Mesendoderm (in vitro differentiated cells): ENCODE results near the gene DPAGT1.

ENCODE experiments used
- DNase-seq: peaks from one replicate; pipeline ENCODE4 v3.0.0; 2013
- H2AK5ac ChIP-seq: 2 replicates; pipeline ENCODE4 v1.6.1; 2013; ENCODE audit warnings: low read length, inconsistent platforms
- H2BK120ac ChIP-seq: 2 replicates; pipeline ENCODE4 v1.6.1; 2013; ENCODE audit warnings: low read depth, mild to moderate bottlenecking, low read length, moderate library complexity, mixed read lengths
- H2BK15ac ChIP-seq: replicated peaks from 2 replicates; pipeline ENCODE4 v1.6.1; 2013; ENCODE audit warnings: low read depth, mild to moderate bottlenecking, moderate library complexity
- H2BK5ac ChIP-seq: 2 replicates; pipeline ENCODE4 v1.6.1; 2013; ENCODE audit warnings: low read length, inconsistent platforms
- H3K18ac ChIP-seq: 2 replicates; pipeline ENCODE4 v1.6.1; 2013; ENCODE audit warnings: mild to moderate bottlenecking, low read length, mixed read lengths
- H3K23ac ChIP-seq: one replicate; pipeline ENCODE4 v1.6.1; 2013; ENCODE audit warnings: low read length
- H3K27ac ChIP-seq: 2 replicates; pipeline ENCODE4 v1.5.1; 2013; ENCODE audit warnings: low read depth, mild to moderate bottlenecking, inconsistent platforms, low read length, moderate library complexity
- H3K27me3 ChIP-seq: 2 replicates; pipeline ENCODE4 v1.6.1; 2013; ENCODE audit warnings: low read length, control low read depth, mild to moderate bottlenecking, inconsistent platforms; ENCODE audit not compliant: insufficient read depth, poor library complexity
- H3K36me3 ChIP-seq: 2 replicates; pipeline ENCODE4 v1.6.1; 2013; ENCODE audit warnings: low read length, inconsistent platforms; ENCODE audit not compliant: control insufficient read depth, insufficient read depth
- H3K4ac ChIP-seq: one replicate; pipeline ENCODE4 v1.6.1; 2013; ENCODE audit warnings: low read depth, mild to moderate bottlenecking, low read length, moderate library complexity
- H3K4me1 ChIP-seq: 2 replicates; pipeline ENCODE4 v1.6.1; 2013; ENCODE audit warnings: low read depth, low read length, inconsistent platforms; ENCODE audit not compliant: control insufficient read depth
- H3K4me2 ChIP-seq: 2 replicates; pipeline ENCODE4 v1.6.1; 2013; ENCODE audit warnings: low read length
- H3K4me3 ChIP-seq: 2 replicates; pipeline ENCODE4 v1.5.1; 2013; ENCODE audit warnings: mild to moderate bottlenecking, low read length
- H3K56ac ChIP-seq: one replicate; pipeline ENCODE4 v1.6.1; 2013; ENCODE audit warnings: low read length
- H3K79me1 ChIP-seq: 2 replicates; pipeline ENCODE4 v1.6.1; 2013; ENCODE audit warnings: low read length, inconsistent platforms
- H3K79me2 ChIP-seq: 2 replicates; pipeline ENCODE4 v1.6.1; 2013; ENCODE audit warnings: mild to moderate bottlenecking, low read length; ENCODE audit not compliant: control insufficient read depth, insufficient read depth
- H3K9ac ChIP-seq: 2 replicates; pipeline ENCODE4 v1.6.1; 2013; ENCODE audit warnings: low read length, inconsistent platforms
- H4K5ac ChIP-seq: one replicate; pipeline ENCODE4 v1.6.1; 2013; ENCODE audit warnings: low read length
- H4K8ac ChIP-seq: one replicate; pipeline ENCODE4 v1.6.1; 2013; ENCODE audit warnings: low read depth, mild to moderate bottlenecking, control low read depth, low read length, moderate library complexity
- WGBS: extraction: QIAGEN DNeasy Blood & Tissue Kit; methylation state at CpG from one replicate; pipeline ENCODE4 v1.1.7; 2013; ENCODE audit warnings: low lambda C conversion rate, missing lambda C conversion rate; ENCODE audit not compliant: insufficient coverage; ENCODE audit errors: extremely low coverage; 5-methylcytosine and 5-hydroxymethylcytosine counted together

DPAGT1 gene

DNA sequence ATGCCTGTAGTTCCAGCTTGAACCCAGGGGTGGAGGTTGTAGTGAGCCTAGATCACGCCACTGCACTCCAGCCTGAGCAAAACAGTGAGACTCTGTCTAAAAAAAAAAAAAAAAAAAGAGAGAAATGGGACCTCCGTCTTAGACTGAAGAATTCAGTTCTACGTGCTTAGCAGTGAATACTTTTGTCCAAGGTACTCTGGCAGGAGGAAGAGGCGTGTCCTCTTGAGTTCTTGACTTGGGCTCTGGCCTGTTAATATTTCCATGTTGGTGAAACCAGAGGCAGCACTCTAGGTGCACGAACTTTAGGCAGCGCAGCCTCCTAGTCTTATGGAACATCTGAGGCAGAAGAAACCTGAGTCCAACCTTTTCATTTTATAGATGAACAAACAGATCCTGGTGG is 14.5 kb downstream of the DPAGT1 start:
- H3K4me3 ChIP-seq, result no peak overlapping the region
- no peak overlapping the region for H2BK5ac ChIP-seq
- no peak overlapping the region for H2AK5ac ChIP-seq
- H2BK120ac ChIP-seq, result no peak overlapping the region
- no peak overlapping the region for H4K8ac ChIP-seq
- no peak overlapping the region for H3K4me2 ChIP-seq
- peaks cover 6% of the 10 kb centered on the region for H3K79me1 ChIP-seq
- H2BK15ac ChIP-seq, result no peak overlapping the region
- no peaks in the 10 kb centered on the region for H3K27me3 ChIP-seq
- H3K9ac ChIP-seq, result no peak overlapping the region
- peaks cover 7% of the 10 kb centered on the region for H3K79me2 ChIP-seq
- no peak overlapping the region for H3K23ac ChIP-seq
- H3K18ac ChIP-seq, result no peak overlapping the region
- no peak overlapping the region for H3K56ac ChIP-seq
- H3K4me1 ChIP-seq, result peaks cover 5% of the 10 kb centered on the region
- no CpG with 5 or more reads among the region's 6 CpGs for WGBS
- H3K4ac ChIP-seq, result no peak overlapping the region
- no peaks in the 10 kb centered on the region for H3K36me3 ChIP-seq
- no peak overlapping the region for H3K27ac ChIP-seq
- DNase-seq, result no peak
- no peak overlapping the region for H4K5ac ChIP-seq

DNA sequence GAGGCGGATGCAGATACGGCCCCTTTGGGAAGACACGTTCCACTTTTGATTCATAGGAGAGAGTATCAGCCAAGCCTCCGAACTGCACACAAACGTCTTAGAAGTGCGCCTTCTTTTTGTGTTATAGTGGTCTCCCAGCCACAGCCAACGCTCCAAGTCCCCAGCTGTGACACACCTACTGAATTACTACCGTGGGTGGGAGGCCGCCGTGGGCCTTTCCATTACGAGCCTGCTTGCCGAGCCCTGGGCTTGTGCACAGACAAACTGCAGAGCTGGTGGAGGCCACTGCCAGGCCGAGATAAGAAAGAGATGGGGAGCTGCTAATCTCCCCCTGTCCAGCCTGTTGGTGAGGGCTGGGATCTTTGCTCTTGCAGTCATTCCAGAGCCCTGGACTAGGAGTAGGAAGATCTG is 16.2 kb downstream of the DPAGT1 start:
- H3K18ac ChIP-seq, result no peak overlapping the region
- no peak for DNase-seq

DNA sequence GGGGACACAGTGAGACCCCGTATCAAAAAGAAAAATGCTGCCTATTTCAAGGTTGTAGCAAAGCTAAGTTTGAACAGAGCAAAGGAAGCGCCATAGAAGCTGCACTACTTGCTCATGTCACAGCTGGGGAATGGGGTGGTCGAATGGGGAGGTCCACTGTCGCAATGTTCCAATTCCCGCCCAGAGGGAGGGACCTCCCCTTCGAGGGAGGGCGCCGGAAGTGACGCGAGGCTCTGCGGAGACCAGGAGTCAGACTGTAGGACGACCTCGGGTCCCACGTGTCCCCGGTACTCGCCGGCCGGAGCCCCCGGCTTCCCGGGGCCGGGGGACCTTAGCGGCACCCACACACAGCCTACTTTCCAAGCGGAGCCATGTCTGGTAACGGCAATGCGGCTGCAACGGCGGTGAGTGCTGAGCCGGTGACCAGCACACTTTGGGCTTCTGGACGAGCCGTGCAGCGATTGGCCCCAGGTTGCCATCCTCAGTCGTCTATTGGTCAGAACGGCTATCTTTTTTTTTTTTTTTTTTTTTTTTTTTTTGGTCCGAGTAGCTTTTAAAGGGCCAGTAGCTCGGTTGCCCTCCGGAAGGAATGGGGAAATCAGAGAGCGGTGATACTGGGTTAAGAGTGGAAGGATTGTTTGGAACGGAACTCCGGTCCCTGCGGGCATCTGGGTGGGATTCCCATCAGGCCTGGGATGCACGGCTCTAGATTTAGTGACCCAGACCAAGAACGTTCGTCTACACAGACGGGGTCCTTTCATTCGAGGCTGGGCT is 16.8 kb downstream of the DPAGT1 start, which contains the start of gene HMBS:
TSS of gene HMBS (plus strand) at position 219 of the 774 bp plus-strand sequence. CDS start at position 372, 153 bp downstream.
- Histone ChIP-seq H4K5ac (no peak within 1 kb of the TSS), H2BK5ac (no peak within 1 kb of the TSS), H3K56ac (peak within 1 kb of the TSS; percentile 96), H3K18ac (peak within 1 kb of the TSS; percentile 93), H2BK15ac (no peak within 1 kb of the TSS), H3K36me3 (peaks cover 4% of the 10 kb centered on the region), H3K27ac (peak within 1 kb of the TSS; percentile 76), H3K79me1 (peaks cover 6% of the 10 kb centered on the region), H2BK120ac (no peak within 1 kb of the TSS), H3K23ac (no peak within 1 kb of the TSS), H3K27me3 (no peaks in the 10 kb centered on the region), H3K79me2 (peaks cover 7% of the 10 kb centered on the region), H3K4me1 (peaks cover 5% of the 10 kb centered on the region), H2AK5ac (no peak within 1 kb of the TSS), H3K4ac (peak within 1 kb of the TSS; percentile 95), H3K9ac (peak within 1 kb of the TSS; percentile 89), H3K4me2 (peak within 1 kb of the TSS; percentile 43), H4K8ac (no peak within 1 kb of the TSS), H3K4me3 (peak within 1 kb of the TSS; percentile 80)
- peak; percentile 98 for DNase-seq
- no CpG with 5 or more reads among the region's 45 CpGs for WGBS

More for the DNA sequence above, 16.2 kb downstream of the DPAGT1 start:
- H2BK5ac ChIP-seq, result no peak overlapping the region
- H3K79me2 ChIP-seq, result peaks cover 7% of the 10 kb centered on the region
- H3K79me1 ChIP-seq, result peaks cover 6% of the 10 kb centered on the region
- H3K56ac ChIP-seq, result peak overlapping the region; percentile 91
- no CpG with 5 or more reads among the region's 13 CpGs for WGBS
- H2AK5ac ChIP-seq, result no peak overlapping the region
- no peaks in the 10 kb centered on the region for H3K27me3 ChIP-seq
- no peak overlapping the region for H3K27ac ChIP-seq
- peak overlapping the region; percentile 83 for H3K9ac ChIP-seq
- H4K8ac ChIP-seq, result no peak overlapping the region
- no peak overlapping the region for H3K4ac ChIP-seq
- peak overlapping the region; percentile 67 for H3K4me3 ChIP-seq
- no peak overlapping the region for H3K23ac ChIP-seq
- no peak overlapping the region for H2BK120ac ChIP-seq
- H3K36me3 ChIP-seq, result peaks cover 4% of the 10 kb centered on the region
- peak overlapping the region; percentile 30 for H3K4me2 ChIP-seq
- H2BK15ac ChIP-seq, result no peak overlapping the region
- H3K4me1 ChIP-seq, result peaks cover 5% of the 10 kb centered on the region
- no peak overlapping the region for H4K5ac ChIP-seq

DNA sequence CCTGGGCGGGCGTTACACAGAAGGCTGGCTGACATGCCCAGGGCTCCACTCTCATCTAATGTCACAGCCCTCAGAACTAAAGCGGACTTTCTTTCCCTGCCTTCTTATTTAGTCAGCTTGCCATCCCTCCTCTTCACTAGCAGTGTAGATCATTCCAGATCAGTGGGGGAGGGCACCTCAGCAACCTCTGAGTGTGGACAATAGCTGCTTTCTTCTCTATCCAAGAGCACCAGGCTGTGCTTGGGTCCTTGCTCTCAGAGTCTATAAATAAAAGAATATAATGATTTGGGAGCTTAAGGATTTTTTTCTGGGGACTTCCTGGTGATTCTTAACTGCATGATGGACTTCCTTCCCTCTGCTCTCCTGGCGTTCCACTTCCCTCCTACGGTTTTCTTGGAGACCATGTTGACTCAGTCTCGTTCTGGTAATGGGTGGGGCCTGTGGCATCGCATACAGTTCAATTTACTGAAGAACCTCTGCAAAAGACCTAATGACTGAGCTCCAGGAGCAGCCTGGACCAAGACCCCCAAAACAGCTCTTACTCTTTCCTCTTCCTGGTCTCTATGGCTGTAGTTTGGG is 19.9 kb downstream of the DPAGT1 start:
- no peaks in the 10 kb centered on the region for H3K27me3 ChIP-seq
- H3K79me1 ChIP-seq, result peaks cover 6% of the 10 kb centered on the region
- H2BK15ac ChIP-seq, result no peak overlapping the region
- no CpG with 5 or more reads among the region's 7 CpGs for WGBS
- peaks cover 13% of the 10 kb centered on the region for H3K36me3 ChIP-seq
- H3K4me2 ChIP-seq, result no peak overlapping the region
- H3K79me2 ChIP-seq, result peaks cover 7% of the 10 kb centered on the region
- H3K9ac ChIP-seq, result no peak overlapping the region
- no peak overlapping the region for H2BK5ac ChIP-seq
- no peak overlapping the region for H2BK120ac ChIP-seq
- no peak overlapping the region for H3K23ac ChIP-seq
- no peak overlapping the region for H2AK5ac ChIP-seq
- no peak overlapping the region for H3K18ac ChIP-seq
- no peak overlapping the region for H4K8ac ChIP-seq
- DNase-seq, result no peak
- H3K4me1 ChIP-seq, result peaks cover 5% of the 10 kb centered on the region
- no peak overlapping the region for H4K5ac ChIP-seq
- no peak overlapping the region for H3K4ac ChIP-seq
- no peak overlapping the region for H3K27ac ChIP-seq
- no peak overlapping the region for H3K4me3 ChIP-seq
- H3K56ac ChIP-seq, result no peak overlapping the region

DNA sequence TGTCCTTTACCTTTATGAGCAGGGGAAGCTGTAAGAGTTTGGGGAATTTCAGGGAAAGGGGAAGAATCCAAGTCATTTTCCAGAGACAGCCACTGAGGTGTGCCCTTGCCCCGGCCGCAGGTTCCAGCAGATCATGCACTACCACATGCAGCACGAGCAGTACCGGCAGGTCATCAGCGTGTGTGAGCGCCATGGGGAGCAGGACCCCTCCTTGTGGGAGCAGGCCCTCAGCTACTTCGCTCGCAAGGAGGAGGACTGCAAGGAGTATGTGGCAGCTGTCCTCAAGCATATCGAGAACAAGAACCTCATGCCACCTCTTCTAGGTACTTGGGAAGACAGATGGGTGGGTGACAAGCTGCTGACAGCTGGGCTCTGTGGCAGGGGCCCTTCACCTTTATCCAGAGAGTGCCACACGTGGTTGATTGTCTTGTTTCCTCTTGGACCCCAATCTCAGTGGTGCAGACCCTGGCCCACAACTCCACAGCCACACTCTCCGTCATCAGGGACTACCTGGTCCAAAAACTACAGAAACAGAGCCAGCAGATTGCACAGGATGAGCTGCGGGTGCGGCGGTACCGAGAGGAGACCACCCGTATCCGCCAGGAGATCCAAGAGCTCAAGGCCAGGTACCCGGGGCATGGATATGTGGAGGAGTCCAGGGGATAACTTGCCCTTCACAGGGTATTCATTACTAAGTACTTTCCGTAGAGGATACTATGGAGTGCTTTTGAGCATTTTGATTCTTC is 22.8 kb downstream of the DPAGT1 start:
- no peak overlapping the region for H3K4me2 ChIP-seq
- H3K79me1 ChIP-seq, result no peaks in the 10 kb centered on the region
- no peak overlapping the region for H4K5ac ChIP-seq
- H3K4me1 ChIP-seq, result no peaks in the 10 kb centered on the region
- H2BK15ac ChIP-seq, result no peak overlapping the region
- H3K27ac ChIP-seq, result no peak overlapping the region
- no peak overlapping the region for H3K4me3 ChIP-seq
- no peak overlapping the region for H3K4ac ChIP-seq
- H3K27me3 ChIP-seq, result no peaks in the 10 kb centered on the region
- peaks cover 13% of the 10 kb centered on the region for H3K36me3 ChIP-seq
- DNase-seq, result no peak
- H2AK5ac ChIP-seq, result no peak overlapping the region
- no peak overlapping the region for H2BK120ac ChIP-seq
- H2BK5ac ChIP-seq, result no peak overlapping the region
- no CpG with 5 or more reads among the region's 19 CpGs for WGBS
- H4K8ac ChIP-seq, result no peak overlapping the region
- no peak overlapping the region for H3K18ac ChIP-seq
- H3K56ac ChIP-seq, result no peak overlapping the region
- H3K9ac ChIP-seq, result no peak overlapping the region
- H3K23ac ChIP-seq, result no peak overlapping the region
- H3K79me2 ChIP-seq, result no peaks in the 10 kb centered on the region
